Duodenal mucosa (tissue), 2 donors: ENCODE measurements around the gene CCDC158.
"Not testable (repeated sequence)": the region's sequence is repeated elsewhere in the genome, so short reads cannot be mapped to it uniquely, and the experiment has no call there.

Experiments used
- H3K27ac ChIP-seq: one replicate; pipeline ENCODE4 v1.7.0; 2013; ENCODE audit warnings: low read depth, low read length
- H3K27me3 ChIP-seq, 2 donors: one replicate each; pipeline ENCODE4 v1.7.0; 2013; ENCODE audit warnings: low read length in 2 of 2, control low read depth in 1 of 2; ENCODE audit not compliant: insufficient read depth in 2 of 2, control insufficient read depth in 1 of 2
- H3K36me3 ChIP-seq, 2 donors: one replicate each; pipeline ENCODE4 v1.7.0; 2013; ENCODE audit warnings: low read length in 2 of 2, control low read depth in 1 of 2; ENCODE audit not compliant: insufficient read depth in 2 of 2, control insufficient read depth in 1 of 2
- H3K4me1 ChIP-seq, 2 donors: one replicate each; pipeline ENCODE4 v1.7.0; 2013; ENCODE audit warnings: low read length in 2 of 2, control low read depth in 1 of 2; ENCODE audit not compliant: insufficient read depth in 2 of 2, control insufficient read depth in 1 of 2
- H3K4me3 ChIP-seq, 2 donors: one replicate each; pipeline ENCODE4 v1.7.0; 2013; ENCODE audit warnings: low read length in 2 of 2, low read depth in 1 of 2
- H3K9ac ChIP-seq, 2 donors: one replicate each; pipeline ENCODE4 v1.7.0; 2013; ENCODE audit warnings: low read length in 2 of 2, low read depth in 1 of 2
- H3K9me3 ChIP-seq, 2 donors: one replicate each; pipeline ENCODE4 v1.7.0; 2013; ENCODE audit warnings: low read length in 2 of 2, control low read depth in 1 of 2; ENCODE audit not compliant: control insufficient read depth in 1 of 2

Gene CCDC158

DNA sequence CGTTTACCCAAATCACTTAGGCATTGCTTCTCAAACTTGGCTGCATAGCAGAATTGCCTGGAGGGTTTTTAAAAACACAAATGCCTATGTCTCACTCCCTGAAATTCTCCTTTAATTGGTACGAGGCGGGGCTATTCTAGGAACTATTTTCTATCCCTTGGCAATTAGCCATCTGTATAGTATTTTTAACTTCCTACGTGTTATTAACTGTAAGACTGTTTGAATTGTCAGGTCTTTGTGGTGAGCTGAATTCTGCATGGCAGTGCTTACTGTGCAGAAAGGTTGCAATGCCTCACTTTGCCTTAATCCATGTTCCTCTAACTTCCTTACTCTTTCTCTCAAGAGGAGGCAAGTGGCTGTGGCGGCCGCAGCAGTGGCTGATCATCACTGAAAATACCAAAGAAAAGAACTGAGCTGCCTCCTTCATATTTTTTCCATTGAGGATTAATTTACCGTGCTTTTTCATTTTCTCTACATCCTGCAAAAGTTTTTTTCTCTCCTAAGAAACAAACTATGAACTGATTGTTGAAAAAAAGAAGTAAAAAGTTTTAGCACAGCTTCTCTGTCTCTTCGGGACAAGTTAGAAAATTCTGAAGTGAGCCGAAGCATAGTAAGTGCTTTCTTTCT is 14.1 kb upstream of the CCDC158 start, which contains the start of gene SHROOM3:
SHROOM3 (plus strand) TSS at position 329 of the 627 bp plus-strand sequence. CDS start 824 bp downstream, outside the sequence.
- Histone ChIP-seq H3K36me3 (no peaks in the 10 kb centered on the region), H3K4me1 (no peaks in the 10 kb centered on the region), H3K27ac (no peak within 1 kb of the TSS), H3K9ac (no peak within 1 kb of the TSS), H3K4me3 (peak within 1 kb of the TSS in 1 of 2 donors; percentile 7), H3K27me3 (no peaks in the 10 kb centered on the region), H3K9me3 (no peaks in the 10 kb centered on the region)

DNA sequence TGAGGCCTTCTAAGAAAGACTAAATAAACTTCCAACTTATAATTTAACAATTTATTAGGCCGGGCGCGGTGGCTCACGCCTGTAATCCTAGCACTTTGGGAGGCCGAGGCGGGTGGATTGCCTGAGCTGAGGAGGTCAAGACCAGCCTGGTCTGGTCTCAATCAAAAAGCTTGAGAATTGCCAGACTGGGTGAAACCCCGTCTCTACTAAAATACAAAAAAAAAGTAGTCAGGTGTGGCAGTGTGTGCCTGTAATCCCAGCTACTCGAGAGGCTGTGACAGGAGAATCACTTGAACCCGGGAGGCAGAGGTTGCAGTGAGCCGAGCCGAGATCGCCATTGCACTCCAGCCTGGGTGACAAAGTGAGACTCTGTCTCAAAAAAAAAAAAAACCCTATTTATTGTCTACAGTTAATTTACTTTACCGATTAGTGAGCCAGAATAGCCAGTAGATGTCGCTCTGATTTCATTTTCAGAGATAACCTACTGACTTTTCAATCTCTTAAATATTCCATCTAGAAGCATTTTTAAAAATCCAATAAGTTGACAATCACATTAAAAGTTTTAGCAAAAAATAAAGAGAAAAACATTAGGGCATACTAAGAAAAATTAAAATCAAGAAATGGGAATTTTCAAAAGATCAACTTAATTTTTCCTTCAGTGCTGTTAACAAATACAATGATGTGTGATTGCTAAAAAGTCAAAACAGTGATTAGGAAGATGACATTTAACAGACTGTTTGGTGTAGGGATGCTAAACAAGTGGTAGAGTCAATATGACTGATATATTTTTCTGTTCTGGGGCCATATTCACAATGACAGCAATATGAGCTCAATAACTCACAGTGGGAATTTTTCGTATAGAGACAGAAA is 9.8 kb upstream of the CCDC158 start:
- no peak overlapping the region for H3K4me3 ChIP-seq
- H3K36me3 ChIP-seq: no peaks in the 10 kb centered on the region
- H3K4me1 ChIP-seq: no peaks in the 10 kb centered on the region
- H3K27ac ChIP-seq: no peak overlapping the region
- H3K27me3 ChIP-seq: no peaks in the 10 kb centered on the region
- no peaks in the 10 kb centered on the region for H3K9me3 ChIP-seq
- no peak overlapping the region for H3K9ac ChIP-seq

DNA sequence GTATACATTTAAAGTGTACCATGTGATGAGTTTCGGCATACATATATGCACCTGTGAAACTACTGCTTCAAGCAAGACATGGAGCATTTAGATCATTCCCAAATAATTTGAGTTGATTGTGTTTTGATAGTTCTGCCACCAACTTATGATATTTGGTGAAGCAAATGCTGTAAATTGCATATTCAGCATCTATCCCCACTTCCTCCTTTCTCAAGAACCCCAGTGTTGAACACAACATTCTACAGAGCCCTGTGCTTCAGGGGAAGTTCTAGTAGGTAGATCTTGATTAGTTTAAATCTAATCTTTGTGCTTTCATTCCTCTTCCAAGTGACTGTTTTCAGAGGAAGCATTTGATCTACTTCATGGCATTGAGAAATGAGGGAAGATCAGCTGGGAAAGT is 8.7 kb upstream of the CCDC158 start:
- H3K4me1 ChIP-seq: no peaks in the 10 kb centered on the region
- H3K4me3 ChIP-seq: no peak overlapping the region
- H3K27me3 ChIP-seq: no peaks in the 10 kb centered on the region
- H3K27ac ChIP-seq: no peak overlapping the region
- no peaks in the 10 kb centered on the region for H3K36me3 ChIP-seq
- H3K9ac ChIP-seq: no peak overlapping the region
- no peaks in the 10 kb centered on the region for H3K9me3 ChIP-seq

DNA sequence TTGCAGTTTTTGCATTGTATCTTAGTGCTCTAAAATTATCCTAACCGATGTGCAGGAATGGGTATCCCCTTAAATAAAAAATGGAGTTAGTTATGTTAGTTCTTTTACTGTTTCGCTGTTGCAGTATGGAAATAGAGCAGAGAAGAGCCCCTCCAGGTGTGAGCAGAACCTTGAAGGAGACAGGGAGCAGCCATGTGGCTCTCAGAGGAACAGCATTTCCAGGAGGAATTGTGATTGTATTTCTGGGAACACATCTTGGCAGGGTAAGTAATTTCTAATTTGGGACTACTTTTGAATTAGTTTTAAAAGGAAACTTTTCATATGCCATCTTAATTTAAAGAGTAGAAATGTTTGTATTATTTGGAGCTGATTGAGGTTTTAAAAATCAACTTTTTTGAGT is 5.3 kb upstream of the CCDC158 start:
- no peak overlapping the region for H3K4me3 ChIP-seq
- H3K9ac ChIP-seq: no peak overlapping the region
- H3K4me1 ChIP-seq: no peaks in the 10 kb centered on the region
- H3K27ac ChIP-seq: no peak overlapping the region
- no peaks in the 10 kb centered on the region for H3K27me3 ChIP-seq
- H3K36me3 ChIP-seq: no peaks in the 10 kb centered on the region
- H3K9me3 ChIP-seq: no peaks in the 10 kb centered on the region

DNA sequence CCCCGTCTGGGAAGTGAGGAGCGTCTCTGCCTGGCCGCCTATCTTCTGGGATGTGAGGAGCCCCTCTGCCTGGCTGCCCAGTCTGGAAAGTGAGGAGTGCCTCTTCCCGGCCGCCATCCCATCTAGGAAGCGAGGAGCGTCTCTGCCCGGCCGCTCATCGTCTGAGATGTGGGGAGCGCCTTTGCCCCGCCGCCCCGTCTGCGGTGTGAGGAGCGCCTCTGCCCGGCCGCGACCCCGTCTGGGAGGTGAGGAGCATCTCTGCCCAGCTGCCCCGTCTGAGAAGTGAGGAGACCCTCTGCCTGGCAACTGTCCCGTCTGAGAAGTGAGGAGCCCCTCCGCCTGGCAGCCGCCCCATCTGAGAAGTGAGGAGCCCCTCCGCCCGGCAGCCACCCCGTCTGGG is 2.2 kb upstream of the CCDC158 start:
- H3K9ac ChIP-seq, H3K4me1 ChIP-seq, H3K9me3 ChIP-seq, H3K4me3 ChIP-seq, H3K36me3 ChIP-seq, H3K27ac ChIP-seq, H3K27me3 ChIP-seq: not testable (repeated sequence)

DNA sequence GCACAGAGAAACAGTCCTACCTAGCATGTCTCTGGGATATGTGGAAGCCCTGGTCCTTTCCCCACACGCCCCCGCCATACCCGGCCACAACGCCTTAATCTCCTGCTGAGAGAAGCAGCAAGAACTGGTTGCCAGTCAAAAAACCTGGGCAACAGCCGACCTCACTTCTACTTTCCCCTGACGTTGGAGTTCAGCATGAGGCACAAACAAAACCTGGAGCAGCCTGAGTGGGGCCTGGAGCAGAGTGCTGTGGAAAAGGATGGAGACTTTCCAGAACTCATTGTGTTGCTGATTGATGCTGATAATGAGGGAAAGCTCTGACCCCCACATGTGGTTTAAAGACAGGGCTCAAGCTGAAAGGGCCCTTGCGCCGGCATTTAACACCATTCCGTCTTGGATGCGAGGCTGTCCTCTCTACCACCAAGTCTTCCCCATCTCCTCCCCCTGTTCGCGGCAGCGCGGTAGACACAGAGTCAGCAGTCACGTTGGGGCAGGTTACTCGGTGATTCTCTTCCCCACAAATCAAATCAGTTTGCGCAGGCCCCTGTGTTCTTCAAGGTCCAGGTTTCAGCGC is 666 bp downstream of the CCDC158 start:
- no peak overlapping the region for H3K27ac ChIP-seq
- no peaks in the 10 kb centered on the region for H3K27me3 ChIP-seq
- H3K9me3 ChIP-seq: no peaks in the 10 kb centered on the region
- H3K4me3 ChIP-seq: peak overlapping the region in 1 of 2 donors; percentile 55
- H3K36me3 ChIP-seq: no peaks in the 10 kb centered on the region
- no peaks in the 10 kb centered on the region for H3K4me1 ChIP-seq
- H3K9ac ChIP-seq: no peak overlapping the region

DNA sequence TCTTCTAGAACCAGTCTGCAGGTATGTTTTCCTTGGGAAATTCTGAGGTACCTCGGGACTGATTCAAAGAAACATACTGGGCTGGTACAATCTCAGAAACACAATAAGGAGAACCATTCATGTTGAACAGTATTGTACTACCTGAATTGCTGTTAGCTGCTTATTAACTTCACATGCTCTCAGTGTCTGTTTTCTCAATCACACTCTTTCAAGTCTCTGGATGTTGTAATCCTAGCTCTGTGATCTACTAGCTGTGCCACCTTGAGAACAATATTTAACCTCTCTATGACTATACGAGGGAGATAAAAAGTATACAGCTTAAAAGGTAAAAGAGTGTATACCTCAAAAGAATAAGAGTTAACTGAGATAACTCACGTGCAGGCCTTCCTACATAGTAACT is 10.3 kb downstream of the CCDC158 start:
- no peak overlapping the region for H3K4me3 ChIP-seq
- H3K27me3 ChIP-seq: no peaks in the 10 kb centered on the region
- no peaks in the 10 kb centered on the region for H3K9me3 ChIP-seq
- H3K9ac ChIP-seq: no peak overlapping the region
- H3K36me3 ChIP-seq: no peaks in the 10 kb centered on the region
- no peaks in the 10 kb centered on the region for H3K4me1 ChIP-seq
- H3K27ac ChIP-seq: no peak overlapping the region

DNA sequence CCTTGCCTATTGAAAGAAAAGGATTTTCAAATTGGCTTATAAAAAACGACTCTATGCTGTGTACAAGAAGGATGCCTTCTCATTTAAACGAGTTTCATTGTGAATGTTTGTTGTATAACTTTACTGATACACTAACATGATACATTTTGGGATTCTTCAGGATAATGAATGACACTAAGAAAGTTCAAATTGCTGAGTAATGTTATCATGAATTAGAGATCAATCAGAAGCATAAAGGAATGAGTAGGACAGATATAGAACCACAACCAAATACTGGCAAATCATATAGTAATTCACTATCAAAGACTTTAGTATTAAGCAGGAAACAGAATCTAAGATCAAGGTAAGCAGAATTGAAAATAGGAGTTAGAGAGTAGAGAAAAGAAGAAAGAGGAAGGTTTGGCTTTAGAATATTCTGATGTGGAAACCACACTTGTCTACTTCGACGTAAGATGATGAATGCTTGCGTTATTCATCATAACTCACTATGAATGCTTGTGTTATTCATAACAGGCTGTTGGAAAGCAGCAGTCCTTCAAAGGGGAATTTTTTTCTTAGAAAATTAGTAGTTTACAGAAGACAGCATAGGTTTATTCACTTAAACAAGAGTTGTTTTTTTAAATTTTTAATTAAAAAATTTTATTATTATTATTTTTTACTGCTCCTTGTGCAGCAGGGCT is 13.4 kb downstream of the CCDC158 start:
- no peak overlapping the region for H3K27ac ChIP-seq
- H3K4me3 ChIP-seq: no peak overlapping the region
- no peaks in the 10 kb centered on the region for H3K9me3 ChIP-seq
- no peaks in the 10 kb centered on the region for H3K27me3 ChIP-seq
- no peaks in the 10 kb centered on the region for H3K36me3 ChIP-seq
- H3K4me1 ChIP-seq: no peaks in the 10 kb centered on the region
- no peak overlapping the region for H3K9ac ChIP-seq

DNA sequence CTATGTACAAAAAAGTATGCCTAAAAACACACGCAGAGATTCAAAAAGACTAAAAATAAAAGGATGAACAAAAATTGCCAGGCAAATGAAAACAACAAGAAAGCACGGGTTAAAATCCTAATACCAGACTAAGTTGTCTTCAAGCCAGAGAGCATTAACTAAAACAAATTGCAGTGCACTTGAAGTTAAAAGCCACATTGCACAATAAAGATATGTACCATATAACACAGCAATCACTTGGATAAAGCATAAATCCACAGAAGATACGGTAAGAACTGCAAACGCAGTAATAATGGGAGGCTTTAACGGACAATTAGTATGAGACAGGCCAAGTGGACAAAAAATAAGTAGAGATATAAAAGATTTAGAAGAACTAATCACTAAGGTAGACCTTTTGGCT is 14.9 kb downstream of the CCDC158 start:
- H3K4me3 ChIP-seq: no peak overlapping the region
- H3K4me1 ChIP-seq: no peaks in the 10 kb centered on the region
- no peak overlapping the region for H3K27ac ChIP-seq
- no peak overlapping the region for H3K9ac ChIP-seq
- no peaks in the 10 kb centered on the region for H3K9me3 ChIP-seq
- peaks cover 3 to 6% of the 10 kb centered on the region in 2 donors for H3K27me3 ChIP-seq
- no peaks in the 10 kb centered on the region for H3K36me3 ChIP-seq

DNA sequence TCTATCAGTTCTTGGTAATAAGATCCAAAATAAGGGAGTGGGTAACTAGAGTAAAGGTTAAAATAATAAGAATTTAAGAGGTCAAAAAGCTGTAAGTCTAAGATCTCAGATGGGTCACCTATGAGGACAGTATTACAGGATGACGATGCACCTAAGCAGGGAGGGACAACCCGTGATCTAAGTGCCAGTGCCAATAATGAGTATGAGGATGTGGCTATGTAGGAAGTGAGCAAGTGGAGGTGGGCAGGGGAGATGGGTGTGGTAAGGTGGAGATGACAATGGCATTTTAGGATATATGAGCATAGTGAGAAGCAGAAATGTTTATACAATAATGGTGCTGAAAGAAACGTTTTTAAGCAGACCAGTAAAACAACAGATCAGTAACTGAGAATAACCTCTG is 19.3 kb downstream of the CCDC158 start:
- H3K27me3 ChIP-seq: peaks cover 3 to 6% of the 10 kb centered on the region in 2 donors
- no peak overlapping the region for H3K27ac ChIP-seq
- no peak overlapping the region for H3K4me3 ChIP-seq

More for the DNA sequence above, 19.3 kb downstream of the CCDC158 start:
- H3K9ac ChIP-seq: no peak overlapping the region
- no peaks in the 10 kb centered on the region for H3K4me1 ChIP-seq
- H3K36me3 ChIP-seq: no peaks in the 10 kb centered on the region
- no peaks in the 10 kb centered on the region for H3K9me3 ChIP-seq
